Naive thymus-derived CD4-positive, alpha-beta T cell (primary cell): Measurements from ENCODE around the gene PLEKHA4. TPM values are rescaled to one million over a fixed set of nuclear protein-coding genes. Genes with fewer than 3 reads are reported as not detected.
"Not testable (repeated sequence)": the region's sequence is repeated elsewhere in the genome, so short reads cannot be mapped to it uniquely, and the experiment has no call there.

ENCODE experiments used
- ATAC-seq: fragments of 150-1000 bp; cut with Tn5 transposase; 2 replicates; pipeline ENCODE4 v1.10.0; 2021; ENCODE audit warnings: mild to moderate bottlenecking, moderate library complexity
- CTCF ChIA-PET: fragments of 350-600 bp; sonication (Branson Sonifier 250); formaldehyde crosslinking; loops from one replicate; lab custom pipeline; 2021; ENCODE audit warnings: antibody characterized with exemption; lab: Charles Lee
- POLR2A ChIA-PET: fragments of 350-600 bp; sonication (Branson Sonifier 250); formaldehyde crosslinking; loops from one replicate; lab custom pipeline; 2021; ENCODE audit warnings: antibody characterized with exemption, inconsistent platforms; lab: Charles Lee
- DNase-seq, 9 donors: peaks; one replicate each; pipeline versions ENCODE4 v3.0.0 to v3.0.0-alpha.2; 2020 to 2022; ENCODE audit warnings: mixed read lengths in 1 of 9
- H3K27ac ChIP-seq: one replicate; pipeline ENCODE4 v1.7.0; 2013; ENCODE audit warnings: mild to moderate bottlenecking, low read depth, low read length, moderate library complexity
- H3K27me3 ChIP-seq, 2 donors: one replicate each; pipeline ENCODE4 v1.7.0; 2013; ENCODE audit warnings: low read length in 2 of 2, mild to moderate bottlenecking in 2 of 2, moderate library complexity in 2 of 2; ENCODE audit not compliant: control insufficient read depth in 2 of 2, insufficient read depth in 2 of 2
- H3K36me3 ChIP-seq, 3 experiments: 1 replicate in 2 of 3; 2 replicates in 1 of 3; pipeline ENCODE4 v1.7.0; 2013; ENCODE audit warnings: low read length in 3 of 3, mild to moderate bottlenecking in 3 of 3, moderate library complexity in 1 of 3; ENCODE audit not compliant: insufficient read depth in 3 of 3, control insufficient read depth in 2 of 3
- H3K4me1 ChIP-seq, 2 donors: one replicate each; pipeline ENCODE4 v1.7.0; 2013; ENCODE audit warnings: low read length in 2 of 2, mild to moderate bottlenecking in 2 of 2, moderate library complexity in 1 of 2; ENCODE audit not compliant: control insufficient read depth in 2 of 2, insufficient read depth in 2 of 2
- H3K4me3 ChIP-seq: 2 replicates; pipeline ENCODE4 v1.7.0; 2013; ENCODE audit warnings: mild to moderate bottlenecking, low read length
- H3K9me3 ChIP-seq, 3 experiments: 1 replicate in 2 of 3; 2 replicates in 1 of 3; pipeline ENCODE4 v1.7.0; 2013; ENCODE audit warnings: low read length in 3 of 3; ENCODE audit not compliant: control insufficient read depth in 2 of 3
- H3K27ac Mint-ChIP-seq, 9 donors: one replicate each; pipeline ENCODE4 v1.8.0; 2020 to 2022; ENCODE audit warnings: mixed read lengths in 9 of 9, mild to moderate bottlenecking in 8 of 9, moderate library complexity in 5 of 9, inconsistent platforms in 2 of 9
- H3K27me3 Mint-ChIP-seq, 5 donors: one replicate each; pipeline ENCODE4 v1.8.0; 2021 to 2022; ENCODE audit warnings: mixed read lengths in 5 of 5, mild to moderate bottlenecking in 1 of 5
- H3K36me3 Mint-ChIP-seq, 5 donors: one replicate each; pipeline ENCODE4 v1.8.0; 2020 to 2022; ENCODE audit warnings: mixed read lengths in 5 of 5, mild to moderate bottlenecking in 3 of 5, inconsistent platforms in 1 of 5
- H3K4me1 Mint-ChIP-seq, 7 donors: one replicate each; pipeline ENCODE4 v1.8.0; 2020 to 2022; ENCODE audit warnings: mixed read lengths in 7 of 7, mild to moderate bottlenecking in 3 of 7, inconsistent platforms in 1 of 7
- H3K4me3 Mint-ChIP-seq, 10 donors: one replicate each; pipeline ENCODE4 v1.8.0; 2020 to 2022; ENCODE audit warnings: mild to moderate bottlenecking in 10 of 10, mixed read lengths in 10 of 10, moderate library complexity in 6 of 10, inconsistent platforms in 2 of 10
- H3K9me3 Mint-ChIP-seq, 11 donors: one replicate each; pipeline ENCODE4 v1.8.0; 2020 to 2022; ENCODE audit warnings: mixed read lengths in 11 of 11, mild to moderate bottlenecking in 4 of 11, inconsistent platforms in 1 of 11, moderate library complexity in 1 of 11
- intact Hi-C, 2 donors: fragments of 100-400 bp; cut with micrococcal nuclease; formaldehyde crosslinking; loops; one replicate each; pipeline ENCODE4 v1.15.1; 2023
- polyA plus RNA-seq, 2 donors: library from polyadenylated mRNA; unstranded; fragments of 300-500 nt; fragmentation: Illumina TruSeq; gene quantifications; one replicate each; pipeline ENCODE4 v1.2.3, GENCODE V29; 2021
- total RNA-seq, 6 experiments: library from RNA in 5 of 6; stranded (reverse) in 5 of 6; gene quantifications; 1 replicate in 5 of 6; 2 replicates in 1 of 6; pipeline ENCODE4 v1.2.3 and lab custom pipeline; 2021 to 2026

Gene PLEKHA4
- total and polyA plus RNA-seq, 7 experiments from 2014 or later = 2.1 to 7.4 (median 4.0) TPM

DNA sequence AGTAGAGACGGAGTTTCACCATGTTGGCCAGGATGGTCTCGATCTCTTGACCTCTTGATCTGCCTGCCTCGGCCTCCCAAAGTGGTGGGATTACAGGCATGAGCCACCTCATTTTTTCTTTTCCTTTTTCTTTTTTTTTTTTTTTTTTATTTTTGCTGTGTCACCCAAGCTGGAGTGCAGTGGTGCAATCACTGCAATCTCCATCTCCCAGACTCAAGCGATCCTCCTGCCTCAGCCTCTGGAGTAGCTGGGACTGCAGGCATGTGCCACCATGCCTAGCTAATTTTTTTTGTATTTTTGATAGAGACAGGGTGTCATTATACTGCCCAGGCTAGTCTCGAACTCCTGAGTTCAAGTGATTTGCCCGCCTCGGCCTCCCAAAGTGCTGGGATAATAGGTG lies 33.9 kb upstream of the PLEKHA4 start:
- Mint-ChIP-seq H3K36me3 (peaks cover 0 to 35% (median 12%) of the 10 kb centered on the region in 5 donors), H3K4me1 (peaks cover 14 to 31% (median 25%) of the 10 kb centered on the region in 7 donors), H3K27ac (peak overlapping the region in 3 of 9 donors; percentile 2 to 100 (median 8)), H3K4me3 (peak overlapping the region in 6 of 10 donors; percentile 15 to 66 (median 34))
- CTCF ChIA-PET = interaction anchor here (1.6 kb wide), 1 partner anchor 30 kb away, joined by 4 read pairs; no protein-coding TSS in a partner anchor
- peaks cover 11 to 12% of the 10 kb centered on the region in 2 donors for H3K4me1 ChIP-seq
- H3K27me3 ChIP-seq, H3K9me3 ChIP-seq, H3K27ac ChIP-seq, ATAC-seq, H3K4me3 ChIP-seq, DNase-seq, H3K9me3 Mint-ChIP-seq, POLR2A ChIA-PET, H3K27me3 Mint-ChIP-seq: not testable (repeated sequence)
- peaks cover 4 to 38% (median 8%) of the 10 kb centered on the region in 3 experiments for H3K36me3 ChIP-seq
- intact Hi-C loops = loop anchor here in 1 of 2 donors (5.0 kb wide), 1 partner anchor 65 kb away; the partner anchor contains the start of gene HSD17B14

- ChIA-PET POLR2A (interaction anchor here (0.6 to 2.8 kb wide), 15 partner anchors 10 to 93 kb away, joined by 3 to 10 read pairs (median 4); partner anchors contain the start of genes DHDH, FTL, GYS1 and PPP1R15A), CTCF (interaction anchor here (0.5 to 1.6 kb wide), 7 partner anchors 10 to 67 kb away, joined by 3 to 5 read pairs (median 4); partner anchors contain the start of gene PPP1R15A)
- H3K9me3 Mint-ChIP-seq = no peaks in the 10 kb centered on the region
- H3K27ac ChIP-seq = peak overlapping the region; percentile 92
- ATAC-seq (no peak), DNase-seq (peak in 5 of 9 donors; percentile 35 to 57 (median 50))
- peaks cover 4 to 26% (median 8%) of the 10 kb centered on the region in 3 experiments for H3K36me3 ChIP-seq
- H3K4me1 ChIP-seq = peaks cover 11 to 12% of the 10 kb centered on the region in 2 donors
- H3K36me3 Mint-ChIP-seq = peaks cover 0 to 29% (median 8%) of the 10 kb centered on the region in 5 donors
- H3K4me1 Mint-ChIP-seq = peaks cover 14 to 38% (median 31%) of the 10 kb centered on the region in 7 donors
- peak overlapping the region; percentile 92 for H3K4me3 ChIP-seq
- H3K27me3 ChIP-seq = no peaks in the 10 kb centered on the region
- intact Hi-C loops = loop anchor here (1.0 to 5.0 kb wide), 12 partner anchors 25 to 185 kb away; partner anchors contain the start of genes BAX (in 2 of the 2), DHDH (in 2 of the 2), FTL (in 2 of the 2) and GYS1 (in 2 of the 2)
- no peaks in the 10 kb centered on the region for H3K9me3 ChIP-seq
- peak overlapping the region; percentile 87 to 100 (median 98) for H3K4me3 Mint-ChIP-seq
- peak overlapping the region; percentile 78 to 100 (median 98) for H3K27ac Mint-ChIP-seq
- peaks cover 0 to 3% (median 0%) of the 10 kb centered on the region in 5 donors for H3K27me3 Mint-ChIP-seq
Measured at GRCh38 chr19:48900477-48901406, 32.3 kb upstream of the PLEKHA4 start.

DNA sequence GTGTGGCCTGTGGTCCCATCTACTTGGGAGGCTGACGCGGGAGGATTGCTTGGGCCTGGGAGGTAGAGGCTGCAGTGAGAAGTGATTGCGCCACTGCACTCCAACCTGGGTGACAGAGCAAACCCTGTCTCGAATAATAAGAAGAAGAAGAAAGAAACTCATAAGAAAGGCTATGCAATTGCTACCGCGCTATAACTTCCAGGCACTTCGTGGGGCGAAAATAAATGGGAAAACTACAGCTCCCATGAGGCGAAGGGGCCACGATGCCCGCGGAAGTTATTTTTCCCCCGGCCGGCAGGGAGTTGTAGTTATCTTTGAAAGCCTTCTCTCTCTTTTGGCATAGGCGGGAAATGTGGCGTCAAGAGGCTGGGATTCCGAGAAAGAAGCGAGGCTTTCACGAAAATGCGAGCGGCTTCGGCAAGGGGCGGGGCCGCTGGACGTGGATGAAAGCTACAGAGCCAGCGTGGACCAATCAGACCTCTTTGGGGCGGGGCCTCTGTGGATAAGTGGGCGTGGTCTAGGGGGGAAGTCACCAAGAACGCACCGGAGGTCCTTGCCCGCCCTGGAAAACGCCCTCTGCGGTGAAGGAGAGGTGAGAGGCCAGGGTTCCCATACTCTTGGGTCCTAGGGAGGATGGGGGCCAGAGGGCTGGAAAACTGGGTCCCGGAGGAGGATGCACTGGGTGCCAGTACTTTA lies 31.5 kb upstream of the PLEKHA4 start, which contains the start of gene NUCB1:
Gene NUCB1 (plus strand): TSS at position 532 of the 696 bp plus-strand sequence. CDS start 485 bp downstream, outside the sequence.
- Mint-ChIP-seq H3K4me3 (peak within 1 kb of the TSS; percentile 87 to 100 (median 98)), H3K9me3 (no peaks in the 10 kb centered on the region), H3K27ac (peak within 1 kb of the TSS; percentile 78 to 100 (median 98)), H3K27me3 (peaks cover under 1 to 11% (median 2%) of the 10 kb centered on the region in 5 donors), H3K36me3 (peaks cover 0 to 22% (median 7%) of the 10 kb centered on the region in 5 donors), H3K4me1 (peaks cover 14 to 44% (median 32%) of the 10 kb centered on the region in 7 donors)
- Histone ChIP-seq H3K27me3 (peaks cover 2 to 4% of the 10 kb centered on the region in 2 donors), H3K27ac (peak within 1 kb of the TSS; percentile 92), H3K4me1 (peaks cover 11 to 12% of the 10 kb centered on the region in 2 donors), H3K9me3 (no peaks in the 10 kb centered on the region), H3K36me3 (peaks cover 0 to 18% (median 6%) of the 10 kb centered on the region in 3 experiments), H3K4me3 (peak within 1 kb of the TSS; percentile 92)
- ChIA-PET POLR2A (interaction anchor here (0.5 to 2.8 kb wide), 9 partner anchors 26 to 975 kb away, joined by 3 to 10 read pairs (median 5); partner anchors contain the start of genes DHDH, FTL and PPP1R15A), CTCF (interaction anchor here (0.8 to 0.9 kb wide), 2 partner anchors 28 to 66 kb away, joined by 3 to 4 read pairs; partner anchors contain the start of gene PPP1R15A)
- ATAC-seq = peak; percentile 100
- peak; percentile 92 to 99 (median 98) for DNase-seq
- intact Hi-C loops = loop anchor here (1.0 to 5.0 kb wide), 12 partner anchors 25 to 185 kb away; partner anchors contain the start of genes BAX (in 2 of the 2), FTL (in 2 of the 2), GYS1 (in 2 of the 2) and RUVBL2 (in 2 of the 2)

DNA sequence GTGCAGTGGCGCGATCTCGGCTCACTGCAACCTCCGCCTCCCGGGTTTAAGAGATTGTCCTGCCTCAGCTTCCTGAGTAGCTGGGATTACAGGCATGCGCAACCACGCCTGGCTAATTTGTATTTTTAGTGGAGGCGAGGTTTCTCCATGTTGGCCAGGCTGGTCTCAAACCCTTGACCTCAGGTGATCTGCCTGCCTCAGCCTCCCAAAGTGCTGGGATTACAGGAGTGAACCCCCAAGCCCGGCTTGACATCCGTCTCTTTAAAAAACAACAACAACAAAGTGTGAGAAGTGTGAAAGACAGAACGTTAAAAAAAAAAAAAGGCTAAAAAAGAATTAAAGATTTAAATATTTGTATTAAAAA lies 31.0 kb upstream of the PLEKHA4 start:
- H3K27me3 ChIP-seq, H3K4me3 ChIP-seq, ATAC-seq, H3K9me3 ChIP-seq, DNase-seq, intact Hi-C loops, H3K9me3 Mint-ChIP-seq: not testable (repeated sequence)
- H3K27me3 Mint-ChIP-seq = peaks cover 5 to 17% (median 7%) of the 10 kb centered on the region in 5 donors
- peak overlapping the region; percentile 61 to 100 (median 82) for H3K4me3 Mint-ChIP-seq
- ChIA-PET POLR2A (interaction anchor here (0.5 to 2.8 kb wide), 8 partner anchors 27 to 976 kb away, joined by 3 to 10 read pairs (median 6); partner anchors contain the start of genes DHDH, FTL and PPP1R15A), CTCF (interaction anchor here (0.8 kb wide), 1 partner anchor 27 kb away, joined by 4 read pairs; the partner anchor contains the start of gene PPP1R15A)
- H3K36me3 Mint-ChIP-seq = peaks cover 0 to 19% (median 7%) of the 10 kb centered on the region in 5 donors
- peak overlapping the region; percentile 32 to 100 (median 81) for H3K27ac Mint-ChIP-seq
- H3K4me1 Mint-ChIP-seq = peaks cover 14 to 48% (median 35%) of the 10 kb centered on the region in 7 donors
- peak overlapping the region; percentile 92 for H3K27ac ChIP-seq
- H3K4me1 ChIP-seq = peaks cover 11 to 12% of the 10 kb centered on the region in 2 donors
- H3K36me3 ChIP-seq = peaks cover 0 to 12% (median 4%) of the 10 kb centered on the region in 3 experiments

GRCh38 chr19:48897181-48897580 lies 28.8 kb upstream of the PLEKHA4 start:
- ATAC-seq (no peak), DNase-seq (no peak)
- Histone ChIP-seq H3K4me3 (no peak overlapping the region), H3K27ac (no peak overlapping the region), H3K27me3 (peaks cover 5 to 6% of the 10 kb centered on the region in 2 donors), H3K9me3 (no peaks in the 10 kb centered on the region), H3K4me1 (peaks cover 11 to 12% of the 10 kb centered on the region in 2 donors), H3K36me3 (peaks cover 0 to 3% (median 0%) of the 10 kb centered on the region in 3 experiments)
- POLR2A ChIA-PET = interaction anchor here (1.2 to 2.5 kb wide), 3 partner anchors 22 to 36 kb away, joined by 5 to 13 read pairs (median 9); partner anchors contain the start of genes DHDH and PPP1R15A
- CTCF ChIA-PET = no interaction called here
- H3K27ac Mint-ChIP-seq = peak overlapping the region in 3 of 9 donors; percentile 43 to 85 (median 81)
- H3K27me3 Mint-ChIP-seq = peaks cover 7 to 29% (median 15%) of the 10 kb centered on the region in 5 donors
- peak overlapping the region in 3 of 10 donors; percentile 73 to 82 (median 79) for H3K4me3 Mint-ChIP-seq
- intact Hi-C loops = no loop called here
- H3K36me3 Mint-ChIP-seq = peaks cover 0 to 9% (median 4%) of the 10 kb centered on the region in 5 donors
- H3K4me1 Mint-ChIP-seq = peaks cover 14 to 43% (median 29%) of the 10 kb centered on the region in 7 donors
- H3K9me3 Mint-ChIP-seq = no peaks in the 10 kb centered on the region
